Fibroblast of lung (primary cell): ENCODE results near the gene HECTD1.

Experiments
- CTCF ChIP-seq, 2 donors: IDR thresholded peaks in 1 of 2; conservative IDR thresholded peaks in 1 of 2; 1 replicate in 1 of 2; 2 replicates in 1 of 2; pipeline ENCODE4 v1.5.1; 2011 to 2012; ENCODE audit warnings: low read length in 2 of 2, control low read depth in 1 of 2, inconsistent platforms in 1 of 2, low read depth in 1 of 2, mild to moderate bottlenecking in 1 of 2
- EZH2 ChIP-seq: IDR thresholded peaks from 2 replicates; pipeline ENCODE4 v1.5.1; 2012; ENCODE audit warnings: low read length, control low read depth, mild to moderate bottlenecking; ENCODE audit errors: missing control alignments

- TF ChIP-seq EZH2 (no peak), CTCF (conservative IDR thresholded peaks at IDR 0.05 in 1 of 2, IDR thresholded peaks at IDR 0.05 in 1 of 2; ENCODE audit: low read depth in 1 of 2, low read length in 2 of 2) (no peak)
Measured at GRCh38 chr14:31212893-31213292, 5.3 kb upstream of the HECTD1 start.
